Adrenal gland (tissue), 12 donors: ENCODE measurements around the gene NQO1. TPM values are rescaled to one million over a fixed set of nuclear protein-coding genes. Genes with fewer than 3 reads are reported as not detected.

Experiments used
- DNase-seq, 7 donors: peaks; one replicate each; pipeline ENCODE4 v3.0.0-alpha.2; 2019 to 2020
- H3K27ac ChIP-seq, 5 donors: fragments of 200-600 bp; sonication (generic) in 4 of 5; 1 replicate in 3 of 5; 2 replicates in 2 of 5; pipeline versions ENCODE4 v1.5.1 to v1.8.0; 2016 to 2020; ENCODE audit warnings: mild to moderate bottlenecking in 1 of 5
- H3K27me3 ChIP-seq: fragments of 200-600 bp; 2 replicates; pipeline ENCODE4 v1.8.0; 2021
- H3K36me3 ChIP-seq, 2 donors: fragments of 200-600 bp; replicated peaks in 1 of 2; 1 replicate in 1 of 2; 2 replicates in 1 of 2; pipeline versions ENCODE4 v1.5.1 to v1.8.0; 2018 to 2022
- H3K4me1 ChIP-seq, 2 donors: fragments of 200-600 bp; replicated peaks in 1 of 2; 1 replicate in 1 of 2; 2 replicates in 1 of 2; pipeline versions ENCODE4 v1.5.1 to v1.8.0; 2018 to 2021
- H3K4me3 ChIP-seq, 4 donors: fragments of 200-600 bp; sonication (generic) in 3 of 4; one replicate each; pipeline ENCODE4 v1.5.1; 2016 to 2018
- H3K9me3 ChIP-seq, 3 donors: fragments of 200-600 bp; sonication (generic) in 1 of 3; replicated peaks in 1 of 3; 1 replicate in 2 of 3; 2 replicates in 1 of 3; pipeline versions ENCODE4 v1.5.1 to v1.8.0; 2016 to 2021
- CTCF ChIP-seq, 6 experiments: fragments of 450-650 bp in 4 of 6; fragments of 200-600 bp in 2 of 6; sonication (generic) in 1 of 6; IDR thresholded peaks; 1 replicate in 5 of 6; 2 replicates in 1 of 6; pipeline versions ENCODE4 v1.5.1 to v1.8.0; 2016 to 2021; ENCODE audit warnings: antibody characterized with exemption in 6 of 6, mild to moderate bottlenecking in 2 of 6, moderate library complexity in 1 of 6
- POLR2A ChIP-seq, 2 donors: fragments of 450-650 bp; IDR thresholded peaks; one replicate each; pipeline ENCODE4 v1.6.1; 2017; ENCODE audit warnings: antibody characterized with exemption in 2 of 2, mild to moderate bottlenecking in 2 of 2, moderate library complexity in 1 of 2
- WGBS, 4 donors: extraction: QIAGEN DNeasy Blood & Tissue Kit in 2 of 4; methylation state at CpG; one replicate each; pipeline versions ENCODE4 v1.1.5 to v1.1.7; 2013 to 2017; 5-methylcytosine and 5-hydroxymethylcytosine counted together
- intact Hi-C, 2 donors: fragments of 100-400 bp; cut with DNase I; formaldehyde crosslinking; loops; one replicate each; pipeline versions ENCODE4 v1.14.1 to v1.15.0; 2022 to 2023
- polyA plus RNA-seq, 3 donors: library from polyadenylated mRNA; stranded (reverse); fragments of 200-250 nt in 2 of 3; fragments of 350-450 nt in 1 of 3; fragmentation: Illumina TruSeq in 1 of 3; extraction: RNeasy Lipid Tissue Mini Kit (QIAGEN cat#74804) in 1 of 3; gene quantifications; one replicate each; pipeline ENCODE4 v1.2.3, GENCODE V29; 2013 to 2014
- total RNA-seq, 9 donors: library from RNA; depleted of rRNA in 4 of 9; stranded (reverse); fragments of >200 nt in 4 of 9; fragments of 120-200 nt in 1 of 9; fragmentation: NEBNext Ultra II Directional in 1 of 9; extraction: Animal tissue kit (Norgen Biotek cat#: 25700) in 1 of 9; gene quantifications; one replicate each; pipeline versions ENCODE4 v1.1.0 to v1.2.4, GENCODE V29; 2013 to 2023
- donor health status: healthy with polysubstance abuse.
- donor health status: Bipolar disorder and iron deficiency.
- donor health status: DM: yes; HTN: yes; CAD: no.
- donor health status: DM: no; HTN: no; CAD: no.
- donor health status: DM: no; HTN: no; CAD: no.
- donor health status: DM: yes; HTN: yes; CAD: no.

NQO1 gene
- total and polyA plus RNA-seq, 12 donors: 22.0 to 226 (median 98.0) TPM

DNA sequence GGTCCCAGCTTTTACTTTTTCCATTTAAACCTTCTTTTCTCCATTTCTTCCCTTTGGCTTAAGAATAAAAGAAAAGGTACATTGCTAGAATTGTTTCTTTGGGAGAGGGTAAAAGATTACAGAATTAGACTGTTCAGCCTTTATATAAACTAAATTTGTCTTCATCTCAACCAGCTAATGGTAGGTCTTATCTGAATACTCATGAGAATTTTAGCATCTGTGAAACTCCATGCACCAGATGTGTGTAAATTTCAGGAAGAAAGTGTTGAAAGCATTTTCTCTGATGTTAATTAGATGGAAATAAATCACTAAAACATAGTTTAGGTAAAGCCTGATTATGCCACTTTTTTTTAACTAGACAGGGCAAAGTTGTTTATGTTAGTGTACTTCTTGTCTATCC is 24.9 kb downstream of the NQO1 start:
- H3K27me3 ChIP-seq: no peaks in the 10 kb centered on the region
- no peak overlapping the region for H3K27ac ChIP-seq
- TF ChIP-seq CTCF (IDR thresholded peaks at IDR 0.05) (no peak), POLR2A (IDR thresholded peaks at IDR 0.05) (no peak)
- H3K9me3 ChIP-seq: no peaks in the 10 kb centered on the region
- H3K4me3 ChIP-seq: no peak overlapping the region
- peaks cover 0 to 17% of the 10 kb centered on the region in 2 donors for H3K36me3 ChIP-seq
- H3K4me1 ChIP-seq: peaks cover 0 to 12% of the 10 kb centered on the region in 2 donors
- intact Hi-C loops: no loop called here
- no peak for DNase-seq

- DNase-seq: no peak
- TF ChIP-seq CTCF (IDR thresholded peaks at IDR 0.05) (no peak), POLR2A (IDR thresholded peaks at IDR 0.05) (no peak)
- Histone ChIP-seq H3K27me3 (no peaks in the 10 kb centered on the region), H3K9me3 (no peaks in the 10 kb centered on the region), H3K4me1 (peaks cover 0 to 12% of the 10 kb centered on the region in 2 donors), H3K36me3 (peaks cover 0 to 32% of the 10 kb centered on the region in 2 donors), H3K27ac (no peak overlapping the region), H3K4me3 (no peak overlapping the region)
- WGBS, 4 donors: 87 to 97% (median 94%) methylated on average over 1 of the region's 1 CpG
- intact Hi-C loops: no loop called here
Observed at GRCh38 chr16:69699915-69700314, 26.4 kb downstream of the NQO1 start.

- TF ChIP-seq CTCF (IDR thresholded peaks at IDR 0.05): no peak
- no peak for TF ChIP-seq POLR2A (IDR thresholded peaks at IDR 0.05)
- no peak overlapping the region for H3K27ac ChIP-seq
- H3K9me3 ChIP-seq: no peaks in the 10 kb centered on the region
- H3K4me3 ChIP-seq: no peak overlapping the region
- intact Hi-C loops: no loop called here
- H3K27me3 ChIP-seq: no peaks in the 10 kb centered on the region
- no peak for DNase-seq
- peaks cover 0 to 6% of the 10 kb centered on the region in 2 donors for H3K4me1 ChIP-seq
- WGBS, 4 donors: 90 to 97% (median 93%) methylated on average over 3 of the region's 3 CpGs
- H3K36me3 ChIP-seq: peaks cover 0 to 48% of the 10 kb centered on the region in 2 donors
Observed at GRCh38 chr16:69698404-69698803, 28.0 kb downstream of the NQO1 start.

DNA sequence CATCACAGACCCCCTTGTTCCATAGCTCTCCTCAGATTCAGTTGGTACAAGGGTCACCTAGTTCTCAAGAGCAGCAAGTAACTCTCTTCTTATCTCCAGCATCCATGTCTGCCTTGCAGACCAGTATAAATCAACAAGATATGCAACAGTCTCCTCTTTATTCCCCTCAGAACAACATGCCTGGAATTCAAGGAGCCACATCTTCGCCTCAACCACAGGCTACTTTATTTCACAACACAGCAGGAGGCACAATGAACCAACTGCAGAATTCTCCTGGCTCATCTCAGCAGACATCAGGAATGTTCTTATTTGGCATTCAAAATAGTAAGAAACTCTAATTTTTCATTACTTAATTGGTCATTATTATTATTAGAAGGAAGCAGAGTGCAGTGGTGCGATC is 32.4 kb downstream of the NQO1 start:
- Histone ChIP-seq H3K36me3 (peaks cover 0 to 69% of the 10 kb centered on the region in 2 donors), H3K27me3 (no peaks in the 10 kb centered on the region), H3K4me3 (no peak overlapping the region), H3K9me3 (no peaks in the 10 kb centered on the region), H3K27ac (no peak overlapping the region), H3K4me1 (no peaks in the 10 kb centered on the region)
- TF ChIP-seq POLR2A (IDR thresholded peaks at IDR 0.05): no peak
- no peak for TF ChIP-seq CTCF (IDR thresholded peaks at IDR 0.05)
- 91 to 100% (median 97%) methylated on average over 2 of the region's 2 CpGs for WGBS, 4 donors
- intact Hi-C loops: no loop called here
- DNase-seq: no peak
